ENCODE results near the gene AMER1. TPM values are rescaled to one million over a fixed set of nuclear protein-coding genes. Genes with fewer than 3 reads are reported as not detected.

Gene AMER1
- polyA plus RNA-seq, 3 donors: 7.6 to 8.0 (median 7.8) TPM

DNA sequence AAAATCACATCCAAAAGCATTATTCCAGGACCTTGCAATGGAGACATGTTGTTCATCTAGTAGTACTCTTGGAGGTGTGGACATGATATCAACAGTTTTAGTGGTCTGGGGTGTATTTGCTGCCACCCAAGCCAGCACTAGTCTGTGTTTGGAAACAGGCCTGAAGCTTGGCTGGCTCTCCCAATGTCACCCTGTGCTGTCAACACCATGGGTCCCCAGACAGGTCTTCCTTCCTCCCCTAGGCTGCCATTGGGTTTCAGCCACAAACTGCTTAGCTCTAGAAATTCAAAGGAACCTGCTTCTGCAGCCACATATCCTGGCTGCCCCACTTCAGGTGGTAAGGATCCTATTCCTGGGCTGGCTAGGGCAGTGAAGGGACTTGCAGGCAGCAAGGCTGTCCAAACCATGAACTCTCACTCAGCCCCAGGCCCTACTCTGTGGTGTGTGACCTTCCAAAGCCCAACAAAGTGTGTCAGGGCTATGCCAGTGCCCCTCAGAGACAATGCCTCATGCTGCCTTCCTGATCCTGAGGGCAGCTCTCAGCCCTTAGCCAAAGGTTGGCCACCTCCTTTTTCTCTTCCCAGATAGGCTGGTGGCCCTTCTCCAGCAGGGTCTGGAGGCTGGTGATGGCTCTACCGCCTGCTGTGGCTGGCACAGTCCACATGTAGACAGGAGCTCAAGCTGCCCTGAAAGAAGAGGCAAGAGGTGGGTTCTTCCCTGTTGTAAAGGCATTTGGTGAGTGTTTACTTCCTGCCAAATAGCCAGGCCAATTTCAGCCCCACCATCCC, 18.3 kb downstream of the AMER1 start:
- no peak for DNase-seq (ENCODE audit: low read depth in 3 of 3, low spot score in 2 of 3)

DNA sequence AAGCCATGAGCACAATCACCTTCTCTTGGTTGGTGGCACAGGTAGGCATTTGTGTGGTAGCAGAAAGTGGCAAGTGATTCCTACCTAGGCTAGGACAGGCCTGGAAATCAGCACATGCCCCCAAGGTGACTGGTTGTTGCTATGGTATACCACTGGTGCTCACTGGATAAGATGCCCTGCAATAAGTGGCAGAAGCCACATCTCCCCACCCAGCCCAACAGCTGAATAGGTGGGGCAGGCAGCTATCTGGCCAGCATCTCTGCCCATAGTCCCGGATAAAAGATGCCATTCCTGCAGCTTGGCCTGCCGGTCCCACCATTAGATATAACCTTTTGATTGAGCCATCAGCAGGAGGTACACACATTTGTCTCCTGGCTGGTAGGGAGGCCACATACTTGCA, 21.1 kb downstream of the AMER1 start:
- DNase-seq (ENCODE audit: low read depth in 3 of 3, low spot score in 2 of 3): no peak

DNA sequence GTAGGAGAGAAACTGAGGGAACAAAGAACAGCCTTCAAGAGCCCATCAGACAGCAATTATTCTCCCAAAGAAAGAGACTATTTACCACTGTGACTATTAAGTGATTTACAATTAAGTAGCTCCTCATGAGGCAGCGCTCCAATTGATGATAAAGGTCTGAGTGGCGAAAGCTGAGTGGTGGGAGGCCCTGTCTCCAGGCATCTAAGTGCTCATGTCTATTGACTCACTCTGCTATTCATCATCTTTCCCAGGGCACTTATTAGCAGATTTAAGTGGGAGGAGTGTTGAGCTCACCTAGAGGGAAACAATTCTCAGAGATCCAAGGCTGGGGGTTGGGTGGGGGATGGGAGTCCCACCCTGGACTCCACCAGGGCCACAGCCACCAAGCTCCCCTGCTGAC, 23.3 kb downstream of the AMER1 start:
- no peak for DNase-seq (ENCODE audit: low read depth in 3 of 3, low spot score in 2 of 3)

DNA sequence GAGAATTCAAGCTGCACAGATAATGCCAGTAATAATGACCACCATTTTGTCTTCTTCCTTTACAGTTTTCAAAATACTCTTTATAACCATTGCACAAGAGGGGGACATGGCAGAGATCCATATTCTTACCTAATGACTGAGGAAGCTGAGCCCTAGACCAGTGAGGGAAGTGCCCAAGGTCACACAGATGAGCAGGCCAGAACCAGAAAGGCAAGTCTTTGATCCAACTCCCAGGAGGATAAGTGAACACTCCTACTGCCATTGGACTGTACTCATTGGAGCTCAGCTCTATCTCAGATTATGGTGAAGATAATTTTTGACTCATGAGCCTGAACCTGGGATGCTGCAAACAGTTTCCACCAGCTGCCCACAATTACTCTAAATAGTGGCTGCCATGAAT, 28.6 kb downstream of the AMER1 start:
- no peak for DNase-seq (ENCODE audit: low read depth in 3 of 3, low spot score in 2 of 3)

DNA sequence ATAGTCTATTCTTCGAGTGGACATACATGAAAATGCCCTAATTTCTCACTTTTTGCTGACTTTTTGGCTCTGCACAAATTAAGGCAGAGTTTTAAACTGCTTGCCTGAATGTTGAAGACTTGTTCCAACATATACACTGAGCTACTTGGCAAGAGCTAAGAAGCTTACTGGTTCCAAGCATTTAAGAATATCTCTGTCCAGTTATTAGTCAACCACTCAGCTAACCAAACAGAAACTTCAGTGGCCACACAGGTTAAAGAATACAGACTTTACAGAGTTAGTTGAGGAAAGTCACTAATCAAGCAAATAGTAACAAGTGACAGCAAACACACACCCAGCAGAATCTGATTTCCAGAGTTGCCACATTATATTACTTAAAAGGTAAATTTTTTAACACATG, 35.5 kb downstream of the AMER1 start:
- DNase-seq (ENCODE audit: low read depth in 3 of 3, low spot score in 2 of 3): no peak

DNA sequence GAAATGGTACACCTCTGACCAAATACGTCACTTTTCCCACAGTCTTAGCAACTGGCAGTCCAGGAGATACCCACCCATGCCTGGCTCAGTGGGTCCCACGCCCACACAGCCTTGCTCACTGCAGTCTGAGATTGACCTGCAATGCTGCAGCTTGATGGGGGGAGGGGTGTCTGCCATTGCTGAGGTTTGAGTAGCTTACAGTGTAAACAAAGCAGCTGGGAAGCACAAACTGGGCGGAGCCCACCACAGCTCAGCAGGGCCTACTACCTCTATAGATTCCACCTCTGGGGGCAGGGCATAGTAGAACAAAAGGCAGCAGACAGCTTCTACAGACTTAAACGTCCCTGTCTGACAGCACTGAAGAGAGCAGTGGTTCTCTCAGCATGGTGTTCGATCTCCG, 52.7 kb downstream of the AMER1 start:
- no peak for DNase-seq (ENCODE audit: low read depth in 3 of 3, low spot score in 2 of 3)

DNA sequence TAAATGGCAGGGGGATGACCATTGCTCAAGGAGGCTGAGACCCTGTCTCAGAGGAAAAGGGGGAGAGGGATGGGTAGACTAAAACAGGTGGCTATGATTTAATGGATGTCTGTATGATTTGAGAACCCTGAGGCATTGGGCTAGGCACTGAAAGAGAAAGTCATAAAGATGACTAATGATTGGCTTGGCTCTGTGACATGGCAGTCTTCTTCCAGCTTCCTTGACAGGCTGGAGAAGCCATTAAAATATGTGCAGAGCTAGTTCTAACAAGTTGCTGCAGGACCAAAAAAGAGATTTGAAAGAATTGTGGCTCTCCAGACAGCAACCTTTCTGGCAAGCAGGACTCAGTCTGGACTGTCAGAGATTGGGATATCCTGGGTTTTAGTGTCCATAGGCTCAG, 53.6 kb downstream of the AMER1 start:
- no peak for DNase-seq (ENCODE audit: low read depth in 3 of 3, low spot score in 2 of 3)

DNA sequence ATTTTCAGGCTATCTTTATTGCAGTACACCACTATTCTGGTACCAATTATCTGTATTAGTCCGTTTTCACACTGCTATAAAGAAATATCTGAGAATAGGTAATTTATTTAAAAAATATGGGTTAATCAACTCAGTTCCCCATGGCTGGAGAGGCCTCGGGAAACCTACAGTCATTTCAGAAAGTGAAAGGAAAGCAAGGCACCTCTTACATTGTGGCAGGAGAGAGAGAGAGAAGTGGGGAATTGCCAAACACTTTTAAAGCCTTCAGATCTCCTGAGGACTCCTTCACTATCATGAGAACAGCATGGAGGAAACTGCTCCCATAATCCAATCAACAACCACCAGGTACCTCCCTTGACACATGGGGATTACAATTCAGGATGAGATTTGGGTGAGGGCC, 54.7 kb downstream of the AMER1 start:
- no peak for DNase-seq (ENCODE audit: low read depth in 3 of 3, low spot score in 2 of 3)

Other genes with a start within 250 kb of the AMER1 start
- under 1 TPM; 0.61 to 0.71 (median 0.69) TPM for gene ASB12, start 24.9 kb upstream of the AMER1 start, polyA plus RNA-seq (ENCODE audit: insufficient read length in 3 of 3)
- 1 to 10 TPM; 1.3 to 1.9 (median 1.8) TPM for gene MTMR8, start 189.7 kb upstream of the AMER1 start, polyA plus RNA-seq (ENCODE audit: insufficient read length in 3 of 3)

Measured in right renal cortex interstitium (tissue), 3 donors.